HCT116 (cell line): ENCODE data around the gene KIAA2012. TPM values are rescaled to one million over a fixed set of nuclear protein-coding genes. Genes with fewer than 3 reads are reported as not detected.

Experiments used
- ATAC-seq: fragments of 200-7000 bp; cut with Tn5 transposase; 2 replicates; pipeline ENCODE4 v1.9.1; 2020; ENCODE audit warnings: mild to moderate bottlenecking, moderate library complexity
- BruUV-seq: library from RNA; stranded (reverse); fragments of 400-500 nt; replicated peaks from 2 replicates; lab custom pipeline; 2021; lab: Mats Ljungman, UMichigan
- CTCF ChIA-PET: fragments of 300-600 bp; sonication (Branson Sonifier 250); formaldehyde crosslinking; loops from one replicate; lab custom pipeline; 2021; ENCODE audit warnings: antibody characterized with exemption; lab: Charles Lee
- POLR2A ChIA-PET: fragments of 300-600, 350-600 bp; sonication (Branson Sonifier 250); formaldehyde crosslinking; loops from one replicate; lab custom pipeline; 2021; ENCODE audit warnings: antibody characterized with exemption; lab: Charles Lee
- RAD21 ChIA-PET, 2 experiments: fragments of 300-600 bp; sonication (Branson Sonifier 250); formaldehyde crosslinking; loops; one replicate each; lab custom pipeline; 2023; ENCODE audit warnings: low total read pairs in 2 of 2; ENCODE audit not compliant: uncharacterized antibody in 2 of 2, unreplicated experiment in 2 of 2, low non-redundant PET in 1 of 2; lab: Charles Lee
- DNase-seq: peaks from one replicate; pipeline ENCODE4 v3.0.0-alpha.2; 2010; ENCODE audit warnings: low read depth, low spot score
- H2AFZ ChIP-seq: fragments of 200-600 bp; shearing (Covaris generic), sonication (generic); 2 replicates; pipeline ENCODE4 v1.6.1; 2017; ENCODE audit warnings: low read depth, mixed run types, mixed read lengths, antibody characterized with exemption, low read length; ENCODE audit not compliant: poor library complexity, severe bottlenecking
- H3K27ac ChIP-seq: 2 replicates; pipeline ENCODE4 v1.5.1; 2012; ENCODE audit warnings: low read depth, low read length
- H3K27me3 ChIP-seq: fragments of 200-600 bp; sonication (generic); 2 replicates; pipeline ENCODE4 v1.6.1; 2016; ENCODE audit warnings: mixed run types, low read length, mixed read lengths; ENCODE audit not compliant: insufficient read depth
- H3K36me3 ChIP-seq, 2 experiments: fragments of 200-500 bp in 1 of 2; fragments of 200-600 bp in 1 of 2; sonication (Bioruptor generic) in 1 of 2; sonication (generic) in 1 of 2; 2 replicates each; pipeline versions ENCODE4 v1.5.1 to v1.6.1; 2014 to 2016; ENCODE audit warnings: low read length in 2 of 2, inconsistent platforms in 1 of 2, mixed read lengths in 1 of 2, mixed run types in 1 of 2; ENCODE audit not compliant: insufficient read depth in 2 of 2, control insufficient read depth in 1 of 2
- H3K4me1 ChIP-seq, 2 experiments: fragments of 200-600 bp in 1 of 2; sonication (generic) in 1 of 2; 2 replicates each; pipeline versions ENCODE4 v1.5.1 to v1.6.1; 2012 to 2017; ENCODE audit warnings: low read length in 2 of 2, inconsistent platforms in 1 of 2, mild to moderate bottlenecking in 1 of 2, mixed read lengths in 1 of 2, mixed run types in 1 of 2, moderate library complexity in 1 of 2; ENCODE audit not compliant: insufficient read depth in 2 of 2, control insufficient read depth in 1 of 2
- H3K4me2 ChIP-seq: fragments of 200-600 bp; sonication (generic); 2 replicates; pipeline ENCODE4 v1.6.1; 2017; ENCODE audit warnings: mixed run types, low read length, mixed read lengths
- H3K4me3 ChIP-seq, 2 experiments: fragments of 200-600 bp in 1 of 2; sonication (generic) in 1 of 2; replicated peaks in 1 of 2; 2 replicates each; pipeline ENCODE4 v1.5.1; 2011 to 2016; ENCODE audit warnings: low read length in 2 of 2, control low read depth in 1 of 2, low read depth in 1 of 2, mild to moderate bottlenecking in 1 of 2, mixed read lengths in 1 of 2, mixed run types in 1 of 2
- H3K79me2 ChIP-seq: fragments of 200-600 bp; sonication (generic); 2 replicates; pipeline ENCODE4 v1.6.1; 2017; ENCODE audit warnings: mild to moderate bottlenecking, mixed run types, low read length, moderate library complexity, mixed read lengths; ENCODE audit not compliant: insufficient read depth
- H3K9ac ChIP-seq: fragments of 200-600 bp; sonication (generic); 2 replicates; pipeline ENCODE4 v1.6.1; 2016; ENCODE audit warnings: low read length, mixed read lengths
- H3K9me2 ChIP-seq: fragments of 200-600 bp; sonication (generic), shearing (Covaris generic); 2 replicates; pipeline ENCODE4 v1.6.1; 2017; ENCODE audit warnings: mixed run types, mild to moderate bottlenecking, moderate library complexity; ENCODE audit not compliant: insufficient read depth
- H3K9me3 ChIP-seq, 2 experiments: fragments of 200-500 bp in 1 of 2; fragments of 200-600 bp in 1 of 2; sonication (Bioruptor generic) in 1 of 2; sonication (generic) in 1 of 2; 2 replicates each; pipeline ENCODE4 v1.6.1; 2014 to 2017; ENCODE audit warnings: low read length in 2 of 2, mixed read lengths in 2 of 2, inconsistent platforms in 1 of 2, low read depth in 1 of 2, mild to moderate bottlenecking in 1 of 2, mixed run types in 1 of 2, moderate library complexity in 1 of 2; ENCODE audit not compliant: control insufficient read depth in 1 of 2, insufficient read depth in 1 of 2
- H4K20me1 ChIP-seq: fragments of 200-600 bp; sonication (generic), shearing (Covaris generic); 2 replicates; pipeline ENCODE4 v1.6.1; 2017; ENCODE audit warnings: mixed run types, mild to moderate bottlenecking, moderate library complexity; ENCODE audit not compliant: insufficient read depth
- CEBPB ChIP-seq: IDR thresholded peaks from 2 replicates; pipeline ENCODE4 v1.6.1; 2012; ENCODE audit warnings: low read depth
- EGR1 ChIP-seq: IDR thresholded peaks from 2 replicates; pipeline ENCODE4 v1.6.1; 2012; ENCODE audit warnings: low read depth
- EZH2phosphoT487 ChIP-seq: fragments of 200-600 bp; IDR thresholded peaks from 2 replicates; pipeline ENCODE4 v1.6.1; 2018; ENCODE audit warnings: antibody characterized with exemption, borderline replicate concordance
- FOSL1 ChIP-seq: IDR thresholded peaks from 2 replicates; pipeline ENCODE4 v1.6.1; 2012; ENCODE audit warnings: low read depth
- JUND ChIP-seq: IDR thresholded peaks from 2 replicates; pipeline ENCODE4 v1.6.1; 2012
- POLR2A ChIP-seq: IDR thresholded peaks from 2 replicates; pipeline ENCODE4 v1.7.0; 2011; ENCODE audit warnings: borderline replicate concordance; ENCODE audit not compliant: insufficient read depth, insufficient read length; ENCODE audit errors: extremely low read depth
- RAD21 ChIP-seq: IDR thresholded peaks from 2 replicates; pipeline ENCODE4 v1.6.1; 2012; ENCODE audit warnings: low read depth, mild to moderate bottlenecking
- SP1 ChIP-seq: IDR thresholded peaks from 2 replicates; pipeline ENCODE4 v1.6.1; 2012; ENCODE audit warnings: low read depth
- SRF ChIP-seq: IDR thresholded peaks from 2 replicates; pipeline ENCODE4 v1.6.1; 2012; ENCODE audit warnings: low read depth
- TCF7L2 ChIP-seq: IDR thresholded peaks from 2 replicates; pipeline ENCODE4 v1.7.0; 2011; ENCODE audit warnings: borderline replicate concordance, inconsistent platforms; ENCODE audit not compliant: insufficient read depth, insufficient read length; ENCODE audit errors: extremely low read depth
- intact Hi-C: fragments of 100-400 bp; cut with micrococcal nuclease; formaldehyde crosslinking; loops from 2 replicates; pipeline ENCODE4 v1.10.0; 2022
- total RNA-seq: library from RNA; stranded (reverse); gene quantifications from one replicate; pipeline ENCODE4 v1.2.1, GENCODE V29; 2021; ENCODE audit not compliant: unreplicated experiment
- TF ChIP-seq, protein P1 (sequence below): IDR thresholded peaks from 2 replicates; pipeline ENCODE4 v1.6.1; 2012
- TF ChIP-seq, protein P2 (sequence below), 3 experiments: fragments of 200-600 bp in 1 of 3; sonication (generic) in 1 of 3; IDR thresholded peaks in 2 of 3; conservative IDR thresholded peaks in 1 of 3; 2 replicates each; pipeline ENCODE4 v1.5.1; 2012 to 2017; ENCODE audit warnings: low read depth in 2 of 3, low read length in 2 of 3, antibody characterized with exemption in 1 of 3, borderline replicate concordance in 1 of 3, control low read depth in 1 of 3, mild to moderate bottlenecking in 1 of 3, mixed read lengths in 1 of 3, mixed run types in 1 of 3, moderate library complexity in 1 of 3; ENCODE audit not compliant: insufficient read depth in 1 of 3
- TF ChIP-seq, protein P3 (sequence below): IDR thresholded peaks from 2 replicates; pipeline ENCODE4 v1.6.1; 2011; ENCODE audit warnings: mild to moderate bottlenecking, low read length, moderate library complexity; ENCODE audit not compliant: insufficient replicate concordance; ENCODE audit errors: extremely low read depth
- TF ChIP-seq, protein P4 (sequence below): IDR thresholded peaks from 2 replicates; pipeline ENCODE4 v1.6.1; 2012

The KIAA2012 gene
- total RNA-seq, 1 experiment from 2014 or later, result not detected

DNA sequence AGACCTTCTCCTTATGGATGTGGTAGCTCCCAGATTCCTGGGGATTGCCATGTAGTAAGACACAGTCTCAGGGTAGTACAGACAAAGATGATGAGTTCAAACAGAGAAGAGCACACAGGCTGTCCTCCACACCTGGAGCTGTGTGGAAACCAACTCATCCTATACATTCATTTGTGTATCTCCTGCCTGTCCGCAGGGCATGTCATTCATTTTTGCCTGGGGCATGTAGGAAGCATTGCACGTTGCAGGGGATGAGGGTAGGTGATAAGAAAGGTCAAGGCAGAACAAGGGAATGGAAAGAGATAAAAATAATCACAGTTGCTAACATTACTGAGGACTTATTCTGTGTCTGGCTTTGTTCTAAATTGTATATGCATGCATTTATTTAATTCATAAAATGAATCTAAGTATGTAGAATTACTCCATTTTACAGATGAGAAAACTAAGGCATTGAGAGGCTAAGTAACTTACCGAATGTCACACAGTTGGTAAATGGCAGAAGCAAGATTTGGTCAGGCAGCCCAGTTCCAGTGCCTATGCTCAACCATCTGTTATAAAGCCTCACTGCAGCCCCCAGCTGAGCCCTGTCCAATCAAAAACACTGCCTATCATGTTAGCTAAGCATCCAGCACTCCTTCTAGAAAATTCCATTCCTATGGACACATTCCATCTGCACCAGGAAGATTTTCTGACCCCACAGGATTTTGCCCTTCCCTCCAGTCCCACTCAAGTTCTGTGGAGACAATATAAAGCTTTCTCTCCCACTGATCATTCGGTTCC lies 84.3 kb downstream of the KIAA2012 start:
- intact Hi-C loops, result no loop called here

More for the DNA sequence above, 84.3 kb downstream of the KIAA2012 start:
- Histone ChIP-seq H3K27me3 (no peaks in the 10 kb centered on the region), H3K4me2 (no peak overlapping the region), H3K27ac (no peak overlapping the region), H3K4me3 (no peak overlapping the region), H3K79me2 (no peaks in the 10 kb centered on the region)
- BruUV-seq, result no TSS peak
- POLR2A ChIA-PET, result no interaction called here
- TF ChIP-seq JUND (no peak), CEBPB (no peak), RAD21 (no peak), EZH2phosphoT487 (no peak), EGR1 (no peak), POLR2A (no peak), FOSL1 (no peak), TCF7L2 (no peak), SP1 (no peak), SRF (no peak)
- TF ChIP-seq, protein P1, sequence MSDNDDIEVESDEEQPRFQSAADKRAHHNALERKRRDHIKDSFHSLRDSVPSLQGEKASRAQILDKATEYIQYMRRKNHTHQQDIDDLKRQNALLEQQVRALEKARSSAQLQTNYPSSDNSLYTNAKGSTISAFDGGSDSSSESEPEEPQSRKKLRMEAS, result no peak
- TF ChIP-seq, protein P2, sequence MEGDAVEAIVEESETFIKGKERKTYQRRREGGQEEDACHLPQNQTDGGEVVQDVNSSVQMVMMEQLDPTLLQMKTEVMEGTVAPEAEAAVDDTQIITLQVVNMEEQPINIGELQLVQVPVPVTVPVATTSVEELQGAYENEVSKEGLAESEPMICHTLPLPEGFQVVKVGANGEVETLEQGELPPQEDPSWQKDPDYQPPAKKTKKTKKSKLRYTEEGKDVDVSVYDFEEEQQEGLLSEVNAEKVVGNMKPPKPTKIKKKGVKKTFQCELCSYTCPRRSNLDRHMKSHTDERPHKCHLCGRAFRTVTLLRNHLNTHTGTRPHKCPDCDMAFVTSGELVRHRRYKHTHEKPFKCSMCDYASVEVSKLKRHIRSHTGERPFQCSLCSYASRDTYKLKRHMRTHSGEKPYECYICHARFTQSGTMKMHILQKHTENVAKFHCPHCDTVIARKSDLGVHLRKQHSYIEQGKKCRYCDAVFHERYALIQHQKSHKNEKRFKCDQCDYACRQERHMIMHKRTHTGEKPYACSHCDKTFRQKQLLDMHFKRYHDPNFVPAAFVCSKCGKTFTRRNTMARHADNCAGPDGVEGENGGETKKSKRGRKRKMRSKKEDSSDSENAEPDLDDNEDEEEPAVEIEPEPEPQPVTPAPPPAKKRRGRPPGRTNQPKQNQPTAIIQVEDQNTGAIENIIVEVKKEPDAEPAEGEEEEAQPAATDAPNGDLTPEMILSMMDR (IDR thresholded peaks at IDR 0.05 in 2 of 3, conservative IDR thresholded peaks at IDR 0.05 in 1 of 3; ENCODE audit: borderline replicate concordance in 1 of 3, insufficient read depth in 1 of 3, low read depth in 2 of 3, low read length in 2 of 3), result no peak
- TF ChIP-seq, protein P3, sequence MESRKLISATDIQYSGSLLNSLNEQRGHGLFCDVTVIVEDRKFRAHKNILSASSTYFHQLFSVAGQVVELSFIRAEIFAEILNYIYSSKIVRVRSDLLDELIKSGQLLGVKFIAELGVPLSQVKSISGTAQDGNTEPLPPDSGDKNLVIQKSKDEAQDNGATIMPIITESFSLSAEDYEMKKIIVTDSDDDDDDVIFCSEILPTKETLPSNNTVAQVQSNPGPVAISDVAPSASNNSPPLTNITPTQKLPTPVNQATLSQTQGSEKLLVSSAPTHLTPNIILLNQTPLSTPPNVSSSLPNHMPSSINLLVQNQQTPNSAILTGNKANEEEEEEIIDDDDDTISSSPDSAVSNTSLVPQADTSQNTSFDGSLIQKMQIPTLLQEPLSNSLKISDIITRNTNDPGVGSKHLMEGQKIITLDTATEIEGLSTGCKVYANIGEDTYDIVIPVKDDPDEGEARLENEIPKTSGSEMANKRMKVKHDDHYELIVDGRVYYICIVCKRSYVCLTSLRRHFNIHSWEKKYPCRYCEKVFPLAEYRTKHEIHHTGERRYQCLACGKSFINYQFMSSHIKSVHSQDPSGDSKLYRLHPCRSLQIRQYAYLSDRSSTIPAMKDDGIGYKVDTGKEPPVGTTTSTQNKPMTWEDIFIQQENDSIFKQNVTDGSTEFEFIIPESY, result no peak
- TF ChIP-seq, protein P4, sequence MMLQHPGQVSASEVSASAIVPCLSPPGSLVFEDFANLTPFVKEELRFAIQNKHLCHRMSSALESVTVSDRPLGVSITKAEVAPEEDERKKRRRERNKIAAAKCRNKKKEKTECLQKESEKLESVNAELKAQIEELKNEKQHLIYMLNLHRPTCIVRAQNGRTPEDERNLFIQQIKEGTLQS, result no peak
- TF ChIP-seq, all 23 proteins: peak for 0
- no peak for DNase-seq
- Histone ChIP-seq H3K9ac (no peak overlapping the region), H3K36me3 (no peaks in the 10 kb centered on the region), H3K9me3 (no peaks in the 10 kb centered on the region), H4K20me1 (no peaks in the 10 kb centered on the region), H2AFZ (no peak overlapping the region), H3K4me1 (peaks cover 0 to 6% of the 10 kb centered on the region in 2 experiments; a peak in 1 of 4 replicates), H3K9me2 (no peaks in the 10 kb centered on the region)
- ChIA-PET CTCF (no interaction called here), RAD21 (no interaction called here)
- ATAC-seq, result no peak
